ENCODE results near the gene HRH1. TPM values are rescaled to one million over a fixed set of nuclear protein-coding genes. Genes with fewer than 3 reads are reported as not detected.

Gene HRH1
- total and polyA plus RNA-seq, 2 experiments from 2014 or later = not detected

DNA sequence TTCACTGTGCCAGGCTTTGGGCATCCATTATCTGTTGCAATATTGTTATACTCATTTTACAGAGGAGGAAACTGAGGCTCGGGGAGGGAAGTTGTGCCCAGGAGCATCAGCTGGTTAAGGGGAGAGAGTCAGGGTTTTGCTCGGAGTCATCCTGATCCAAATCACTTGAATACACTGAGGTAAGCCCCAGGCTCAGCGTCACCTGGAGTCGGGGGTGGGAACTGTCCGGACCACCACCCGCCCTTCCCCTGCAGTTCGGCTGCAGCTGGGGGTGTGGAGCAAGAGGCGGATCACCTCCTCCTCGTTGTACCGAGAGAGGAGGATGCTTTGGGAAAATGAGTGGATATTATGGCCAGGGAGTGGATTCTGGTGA is 646 bp downstream of the HRH1 start:
- H3K36me3 ChIP-seq = no peaks in the 10 kb centered on the region
- H3K27me3 ChIP-seq = peaks cover 92% of the 10 kb centered on the region
- H3K4me1 ChIP-seq (ENCODE audit: low read depth) = peaks cover 9% of the 10 kb centered on the region
- TF ChIP-seq, protein P1, sequence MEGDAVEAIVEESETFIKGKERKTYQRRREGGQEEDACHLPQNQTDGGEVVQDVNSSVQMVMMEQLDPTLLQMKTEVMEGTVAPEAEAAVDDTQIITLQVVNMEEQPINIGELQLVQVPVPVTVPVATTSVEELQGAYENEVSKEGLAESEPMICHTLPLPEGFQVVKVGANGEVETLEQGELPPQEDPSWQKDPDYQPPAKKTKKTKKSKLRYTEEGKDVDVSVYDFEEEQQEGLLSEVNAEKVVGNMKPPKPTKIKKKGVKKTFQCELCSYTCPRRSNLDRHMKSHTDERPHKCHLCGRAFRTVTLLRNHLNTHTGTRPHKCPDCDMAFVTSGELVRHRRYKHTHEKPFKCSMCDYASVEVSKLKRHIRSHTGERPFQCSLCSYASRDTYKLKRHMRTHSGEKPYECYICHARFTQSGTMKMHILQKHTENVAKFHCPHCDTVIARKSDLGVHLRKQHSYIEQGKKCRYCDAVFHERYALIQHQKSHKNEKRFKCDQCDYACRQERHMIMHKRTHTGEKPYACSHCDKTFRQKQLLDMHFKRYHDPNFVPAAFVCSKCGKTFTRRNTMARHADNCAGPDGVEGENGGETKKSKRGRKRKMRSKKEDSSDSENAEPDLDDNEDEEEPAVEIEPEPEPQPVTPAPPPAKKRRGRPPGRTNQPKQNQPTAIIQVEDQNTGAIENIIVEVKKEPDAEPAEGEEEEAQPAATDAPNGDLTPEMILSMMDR (IDR thresholded peaks at IDR 0.05; ENCODE audit: low read depth, low read length) = no peak
- DNase-seq (ENCODE audit: low read depth in 1 of 2, low spot score in 1 of 2) = peak in 1 of 2 donors; percentile 27
- no peak overlapping the region for H3K27ac ChIP-seq
- H3K9me3 ChIP-seq (ENCODE audit: low read depth) = no peaks in the 10 kb centered on the region
- peak overlapping the region; percentile 30 for H3K4me3 ChIP-seq

DNA sequence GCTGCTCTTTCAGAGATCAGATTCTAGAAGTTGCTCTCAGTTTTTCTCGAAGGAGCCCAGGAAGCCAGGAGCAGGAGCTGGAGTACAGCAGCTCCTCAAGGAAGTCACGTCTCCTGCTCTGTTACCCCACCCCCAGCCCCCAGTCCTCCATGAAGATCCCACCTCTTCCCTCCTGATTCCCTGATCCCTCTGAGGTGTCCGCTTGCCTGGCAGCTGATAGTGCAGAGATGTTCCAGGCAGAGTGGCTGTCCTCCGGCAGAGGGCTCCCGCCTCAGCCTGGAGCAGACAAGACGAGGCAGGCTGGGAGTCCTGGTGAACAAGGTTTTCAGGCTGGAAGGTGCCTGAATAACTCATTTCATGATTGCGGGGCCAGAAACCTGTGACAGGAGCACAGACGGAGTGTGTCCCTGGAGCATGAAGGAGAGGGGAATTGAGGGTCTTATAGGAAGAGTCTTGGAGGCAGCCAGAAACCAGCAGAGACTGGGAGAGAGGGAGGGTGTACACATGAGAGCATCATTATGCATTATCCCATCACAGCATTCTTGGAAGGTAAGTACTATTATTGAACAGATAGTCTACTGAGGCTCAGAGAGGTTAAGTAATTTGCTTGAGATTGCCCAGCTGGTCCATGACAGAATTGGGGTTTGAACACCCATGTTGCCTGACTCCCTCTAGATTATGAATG is 1.2 kb downstream of the HRH1 start:
- Histone ChIP-seq H3K4me3 (peak overlapping the region; percentile 30), H3K27me3 (peaks cover 92% of the 10 kb centered on the region)

DNA sequence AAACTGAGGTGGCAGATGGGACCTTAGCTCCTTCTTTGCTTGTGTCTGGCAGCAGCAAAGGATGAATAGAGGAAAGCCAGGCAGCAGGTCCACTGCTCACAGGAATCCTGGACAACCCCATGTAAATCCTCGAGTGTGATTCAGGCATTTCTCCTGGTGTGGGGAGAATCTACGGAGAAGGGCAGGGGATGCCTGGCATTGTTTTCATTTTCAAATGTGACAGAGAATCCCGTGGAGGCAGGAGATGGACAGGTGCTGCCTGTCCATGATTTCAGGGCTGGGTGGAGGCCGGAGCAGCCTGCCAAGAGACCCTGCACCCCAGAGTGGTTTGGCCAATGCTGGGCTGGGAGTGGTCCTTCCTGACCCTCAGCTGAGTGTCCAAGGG is 1.7 kb downstream of the HRH1 start:
- no peak for DNase-seq (ENCODE audit: low read depth in 1 of 2, low spot score in 1 of 2)
- no peak overlapping the region for H3K4me3 ChIP-seq
- H3K36me3 ChIP-seq = no peaks in the 10 kb centered on the region
- H3K4me1 ChIP-seq (ENCODE audit: low read depth) = peaks cover 9% of the 10 kb centered on the region
- H3K27me3 ChIP-seq = peaks cover 88% of the 10 kb centered on the region
- TF ChIP-seq, protein P1 (IDR thresholded peaks at IDR 0.05; ENCODE audit: low read depth, low read length) = no peak
- no peak overlapping the region for H3K27ac ChIP-seq
- no peaks in the 10 kb centered on the region for H3K9me3 ChIP-seq (ENCODE audit: low read depth)

More for the DNA sequence above, 1.2 kb downstream of the HRH1 start:
- H3K36me3 ChIP-seq = no peaks in the 10 kb centered on the region
- no peak overlapping the region for H3K27ac ChIP-seq
- H3K9me3 ChIP-seq (ENCODE audit: low read depth) = no peaks in the 10 kb centered on the region
- peaks cover 9% of the 10 kb centered on the region for H3K4me1 ChIP-seq (ENCODE audit: low read depth)
- DNase-seq (ENCODE audit: low read depth in 1 of 2, low spot score in 1 of 2) = peak; percentile 62 to 84
- TF ChIP-seq, protein P1 (IDR thresholded peaks at IDR 0.05; ENCODE audit: low read depth, low read length) = peak; percentile 90

DNA sequence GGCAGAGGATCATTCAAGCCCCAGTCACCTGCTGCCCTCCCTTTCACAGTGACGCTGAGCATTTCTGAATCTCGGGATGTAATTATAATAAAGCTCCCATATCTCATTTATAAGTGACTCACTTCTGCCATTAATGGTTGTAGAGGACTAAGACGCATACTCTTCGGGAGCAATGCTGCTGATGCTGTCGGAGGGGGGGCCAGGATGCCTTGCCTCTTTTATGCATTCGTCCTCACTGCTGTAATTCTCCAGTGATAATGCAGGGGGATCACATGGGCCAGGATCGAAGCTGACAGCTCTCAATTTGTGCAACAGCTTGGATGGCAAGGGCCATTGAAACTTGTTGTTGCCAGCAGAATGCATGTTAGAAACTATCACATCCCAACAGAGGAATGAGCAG is 3.1 kb downstream of the HRH1 start:
- Histone ChIP-seq H3K36me3 (no peaks in the 10 kb centered on the region), H3K27me3 (peaks cover 74% of the 10 kb centered on the region), H3K27ac (no peak overlapping the region), H3K9me3 (ENCODE audit: low read depth) (no peaks in the 10 kb centered on the region), H3K4me1 (ENCODE audit: low read depth) (peaks cover 9% of the 10 kb centered on the region), H3K4me3 (no peak overlapping the region)
- TF ChIP-seq, protein P1 (IDR thresholded peaks at IDR 0.05; ENCODE audit: low read depth, low read length) = no peak
- DNase-seq (ENCODE audit: low read depth in 1 of 2, low spot score in 1 of 2) = no peak

DNA sequence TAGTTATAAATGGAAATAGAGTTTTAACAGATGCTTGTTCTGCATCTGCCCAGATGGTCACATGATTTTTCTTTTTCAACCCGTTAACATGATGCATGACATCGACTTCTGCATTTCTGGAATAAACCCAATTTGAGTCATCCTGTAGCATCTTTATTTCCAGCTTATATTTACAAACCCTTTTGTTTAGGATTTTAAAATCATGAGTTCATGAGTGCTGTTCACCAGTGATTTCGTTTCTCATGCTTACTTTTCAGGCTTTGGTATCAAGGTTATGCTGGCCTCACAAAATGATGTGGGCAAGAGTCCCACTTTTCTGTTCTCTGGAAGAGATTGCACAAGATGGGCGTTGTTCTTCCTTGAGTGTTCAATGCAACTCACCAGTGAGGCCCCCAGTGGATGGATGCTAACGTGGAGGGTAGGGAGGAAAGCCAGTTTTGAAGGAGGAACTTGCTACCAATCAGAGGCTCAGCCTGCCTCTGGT is 5.2 kb downstream of the HRH1 start:
- H3K4me1 ChIP-seq (ENCODE audit: low read depth) = peaks cover 9% of the 10 kb centered on the region
- H3K4me3 ChIP-seq = no peak overlapping the region
- H3K36me3 ChIP-seq = no peaks in the 10 kb centered on the region
- TF ChIP-seq, protein P1 (IDR thresholded peaks at IDR 0.05; ENCODE audit: low read depth, low read length) = peak; percentile 16
- peaks cover 54% of the 10 kb centered on the region for H3K27me3 ChIP-seq
- DNase-seq (ENCODE audit: low read depth in 1 of 2, low spot score in 1 of 2) = peak in 1 of 2 donors; percentile 89
- no peak overlapping the region for H3K27ac ChIP-seq
- H3K9me3 ChIP-seq (ENCODE audit: low read depth) = no peaks in the 10 kb centered on the region

Measured in cardiac muscle cell (in vitro differentiated cells and primary cell).